HG02870 (cell line): Measurements from ENCODE around the gene VAV3.

Experiments
- ATAC-seq: cut with Tn5 transposase; IDR thresholded peaks from one replicate; pipeline ENCODE4 v1.9.1; 2021; ENCODE audit warnings: mild to moderate bottlenecking, moderate library complexity; ENCODE audit not compliant: unreplicated experiment

Gene VAV3

GRCh38 chr1:107691540-107691939 lies 273.4 kb downstream of the VAV3 start:
- no peak for ATAC-seq

GRCh38 chr1:107690491-107690890 lies 274.5 kb downstream of the VAV3 start:
- no peak for ATAC-seq

- no peak for ATAC-seq
Measured at GRCh38 chr1:107689733-107690132, 275.2 kb downstream of the VAV3 start.

- ATAC-seq = no peak
Measured at GRCh38 chr1:107689159-107689558, 275.8 kb downstream of the VAV3 start.

- no peak for ATAC-seq
Measured at GRCh38 chr1:107687849-107688753, 276.9 kb downstream of the VAV3 start.

GRCh38 chr1:107683683-107684082 lies 281.3 kb downstream of the VAV3 start:
- ATAC-seq = no peak

GRCh38 chr1:107683191-107683657 lies 281.8 kb downstream of the VAV3 start:
- ATAC-seq = no peak

GRCh38 chr1:107682467-107682866 lies 282.5 kb downstream of the VAV3 start:
- no peak for ATAC-seq

- ATAC-seq = no peak
Measured at GRCh38 chr1:107681001-107681479, 283.9 kb downstream of the VAV3 start.

GRCh38 chr1:107680579-107680985 lies 284.4 kb downstream of the VAV3 start:
- ATAC-seq = no peak

GRCh38 chr1:107679411-107679953 lies 285.5 kb downstream of the VAV3 start:
- no peak for ATAC-seq

- peak; percentile 54 for ATAC-seq
Measured at GRCh38 chr1:107678993-107679392, 286.0 kb downstream of the VAV3 start.

GRCh38 chr1:107677697-107678096 lies 287.3 kb downstream of the VAV3 start:
- no peak for ATAC-seq

- ATAC-seq = no peak
Measured at GRCh38 chr1:107674486-107674885, 290.5 kb downstream of the VAV3 start.

- no peak for ATAC-seq
Measured at GRCh38 chr1:107673006-107673405, 292.0 kb downstream of the VAV3 start.

GRCh38 chr1:107670397-107671040 lies 294.5 kb downstream of the VAV3 start:
- no peak for ATAC-seq

- no peak for ATAC-seq
Measured at GRCh38 chr1:107669996-107670395, 295.0 kb downstream of the VAV3 start.

GRCh38 chr1:107668762-107669161 lies 296.2 kb downstream of the VAV3 start:
- ATAC-seq = no peak

GRCh38 chr1:107666493-107666892 lies 298.5 kb downstream of the VAV3 start:
- no peak for ATAC-seq

GRCh38 chr1:107664982-107665925 lies 299.7 kb downstream of the VAV3 start:
- no peak for ATAC-seq

- ATAC-seq = no peak
Measured at GRCh38 chr1:107662971-107663370, 302.0 kb downstream of the VAV3 start.
